GM12878 (cell line): ENCODE results near the gene C1QBP. TPM values are rescaled to one million over a fixed set of nuclear protein-coding genes. Genes with fewer than 3 reads are reported as not detected.

ENCODE experiments used
- BRCA1 ChIP-seq: IDR thresholded peaks from 2 replicates; pipeline ENCODE4 v1.6.1; 2011; ENCODE audit warnings: low read depth, low read length, improper control_type of control experiment
- CBFB ChIP-seq: IDR thresholded peaks from 2 replicates; pipeline ENCODE4 v1.6.1; 2016; ENCODE audit warnings: antibody characterized with exemption, low read depth
- CBX3 ChIP-seq: fragments of 200-600 bp; sonication (generic); IDR thresholded peaks from 2 replicates; pipeline ENCODE4 v1.6.1; 2016; ENCODE audit warnings: low read depth, borderline replicate concordance
- CEBPB ChIP-seq, 2 experiments: fragments of 150-350 bp in 1 of 2; IDR thresholded peaks; 2 replicates each; pipeline ENCODE4 v1.6.1; 2012 to 2014; ENCODE audit warnings: low read depth in 2 of 2, low read length in 2 of 2, borderline replicate concordance in 1 of 2, inconsistent platforms in 1 of 2
- DPF2 ChIP-seq: fragments of 450-650 bp; IDR thresholded peaks from 2 replicates; pipeline ENCODE4 v1.6.1; 2017; ENCODE audit warnings: mild to moderate bottlenecking
- ETV6 ChIP-seq, 2 experiments: fragments of 450-650 bp in 1 of 2; IDR thresholded peaks in 1 of 2; conservative IDR thresholded peaks in 1 of 2; 2 replicates each; pipeline ENCODE4 v1.6.1; 2014; ENCODE audit warnings: antibody characterized with exemption in 1 of 2, borderline replicate concordance in 1 of 2, low read depth in 1 of 2, mild to moderate bottlenecking in 1 of 2, moderate library complexity in 1 of 2
- GATAD2B ChIP-seq: fragments of 450-650 bp; conservative IDR thresholded peaks from 2 replicates; pipeline ENCODE4 v1.6.1; 2017; ENCODE audit warnings: low read depth, mild to moderate bottlenecking, moderate library complexity
- LARP7 ChIP-seq: fragments of 450-650 bp; IDR thresholded peaks from 2 replicates; pipeline ENCODE4 v1.6.1; 2017; ENCODE audit warnings: mild to moderate bottlenecking
- MTA2 ChIP-seq: fragments of 450-650 bp; IDR thresholded peaks from 2 replicates; pipeline ENCODE4 v1.6.1; 2016; ENCODE audit warnings: low read depth, mild to moderate bottlenecking, moderate library complexity
- MYB ChIP-seq: fragments of 150-350 bp; IDR thresholded peaks from 2 replicates; pipeline ENCODE4 v1.6.1; 2014; ENCODE audit warnings: mild to moderate bottlenecking, low read depth, low read length, borderline replicate concordance
- POLR2AphosphoS2 ChIP-seq: IDR thresholded peaks from 2 replicates; pipeline ENCODE4 v1.6.1; 2011; ENCODE audit warnings: low read depth, mild to moderate bottlenecking, low read length, improper control_type of control experiment, moderate library complexity
- RELA ChIP-seq: fragments of 450-650 bp; IDR thresholded peaks from 2 replicates; pipeline ENCODE4 v1.8.0; 2014; ENCODE audit warnings: borderline replicate concordance; ENCODE audit not compliant: partially characterized antibody
- REST ChIP-seq: IDR thresholded peaks from 2 replicates; pipeline ENCODE4 v1.6.1; 2012; ENCODE audit warnings: mild to moderate bottlenecking, low read depth, low read length
- SREBF1 ChIP-seq: IDR thresholded peaks from 2 replicates; pipeline ENCODE4 v1.6.1; 2012; ENCODE audit warnings: mild to moderate bottlenecking, low read length
- YY1 ChIP-seq: IDR thresholded peaks from 2 replicates; pipeline ENCODE4 v1.6.1; 2011; ENCODE audit warnings: low read depth, mild to moderate bottlenecking, low read length
- ZNF217 ChIP-seq: fragments of 450-650 bp; IDR thresholded peaks from 2 replicates; pipeline ENCODE4 v1.6.1; 2017; ENCODE audit warnings: antibody characterized with exemption, mild to moderate bottlenecking
- ZNF24 ChIP-seq: fragments of 450-650 bp; IDR thresholded peaks from 2 replicates; pipeline ENCODE4 v1.6.1; 2017; ENCODE audit warnings: antibody characterized with exemption, mild to moderate bottlenecking
- ZNF687 ChIP-seq: fragments of 450-650 bp; IDR thresholded peaks from 2 replicates; pipeline ENCODE4 v1.6.1; 2017; ENCODE audit warnings: mild to moderate bottlenecking, moderate library complexity
- polyA plus RNA-seq, 11 experiments: library from polyadenylated mRNA; depleted of rRNA in 4 of 11; unstranded in 6 of 11; stranded (reverse) in 5 of 11; fragments of >200 nt; fragmentation: Nextera tagmentation in 4 of 11; fragmentation: Illumina TruSeq in 1 of 11; extraction: Ambion mirVana in 4 of 11; extraction: Trizol in 1 of 11; gene quantifications; 1 replicate in 1 of 11; 2 replicates in 10 of 11; pipeline versions ENCODE4 v1.2.1 to v1.2.3, GENCODE V29; 2011 to 2016; ENCODE audit warnings: inconsistent platforms in 2 of 11, missing spikeins in 2 of 11, low read depth in 1 of 11
- total RNA-seq, 4 experiments: library from RNA; depleted of rRNA in 3 of 4; stranded (reverse); fragments of >200 nt in 3 of 4; fragmentation: Illumina TruSeq in 1 of 4; extraction: Trizol in 1 of 4; gene quantifications; 2 replicates each; pipeline versions ENCODE4 v1.2.1 to v1.2.3, GENCODE V29; 2013 to 2021
- TF ChIP-seq, protein P1 (sequence below): IDR thresholded peaks from 2 replicates; pipeline ENCODE4 v1.6.1; 2011; ENCODE audit warnings: low read depth, low read length, improper control_type of control experiment, borderline replicate concordance
- TF ChIP-seq, protein P2 (sequence below): IDR thresholded peaks from 2 replicates; pipeline ENCODE4 v1.6.1; 2011; ENCODE audit warnings: mild to moderate bottlenecking, low read depth, low read length, moderate library complexity; ENCODE audit not compliant: insufficient replicate concordance

The C1QBP gene
- total and polyA plus RNA-seq, 10 of the 15 experiments (the other 5 are each of a cell fraction or from before 2014, with no cell fraction given), result 124 to 989 (median 429) TPM

- TF ChIP-seq, protein P1, sequence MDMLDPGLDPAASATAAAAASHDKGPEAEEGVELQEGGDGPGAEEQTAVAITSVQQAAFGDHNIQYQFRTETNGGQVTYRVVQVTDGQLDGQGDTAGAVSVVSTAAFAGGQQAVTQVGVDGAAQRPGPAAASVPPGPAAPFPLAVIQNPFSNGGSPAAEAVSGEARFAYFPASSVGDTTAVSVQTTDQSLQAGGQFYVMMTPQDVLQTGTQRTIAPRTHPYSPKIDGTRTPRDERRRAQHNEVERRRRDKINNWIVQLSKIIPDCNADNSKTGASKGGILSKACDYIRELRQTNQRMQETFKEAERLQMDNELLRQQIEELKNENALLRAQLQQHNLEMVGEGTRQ, result no peak
- TF ChIP-seq REST (no peak), BRCA1 (no peak), MTA2 (no peak), MYB (no peak), ZNF24 (no peak), SREBF1 (no peak), YY1 (peak; percentile 92), RELA (no peak), DPF2 (0 out of 2 replicates have a peak, but pooled peaks have one; percentile 7), CBX3 (no peak), POLR2AphosphoS2 (no peak), GATAD2B (no peak), ZNF687 (no peak), ZNF217 (no peak), ETV6 (conservative IDR thresholded peaks at IDR 0.05 in 1 of 2, IDR thresholded peaks at IDR 0.05 in 1 of 2; ENCODE audit: borderline replicate concordance in 1 of 2, low read depth in 1 of 2) (no peak), CBFB (no peak), CEBPB (IDR thresholded peaks at IDR 0.05; ENCODE audit: borderline replicate concordance in 1 of 2, low read depth in 2 of 2, low read length in 2 of 2) (no peak), LARP7 (peak; percentile 64; the same call in 1 of the 2 replicates)
- TF ChIP-seq, protein P2, sequence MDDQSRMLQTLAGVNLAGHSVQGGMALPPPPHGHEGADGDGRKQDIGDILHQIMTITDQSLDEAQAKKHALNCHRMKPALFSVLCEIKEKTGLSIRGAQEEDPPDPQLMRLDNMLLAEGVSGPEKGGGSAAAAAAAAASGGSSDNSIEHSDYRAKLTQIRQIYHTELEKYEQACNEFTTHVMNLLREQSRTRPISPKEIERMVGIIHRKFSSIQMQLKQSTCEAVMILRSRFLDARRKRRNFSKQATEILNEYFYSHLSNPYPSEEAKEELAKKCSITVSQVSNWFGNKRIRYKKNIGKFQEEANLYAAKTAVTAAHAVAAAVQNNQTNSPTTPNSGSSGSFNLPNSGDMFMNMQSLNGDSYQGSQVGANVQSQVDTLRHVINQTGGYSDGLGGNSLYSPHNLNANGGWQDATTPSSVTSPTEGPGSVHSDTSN, result no peak
Observed at GRCh38 chr17:5485270-5486205, 46.6 kb upstream of the C1QBP start, which contains the start of gene DERL2 (continued).
